ENCODE measurements around the gene RFTN1. TPM values are rescaled to one million over a fixed set of nuclear protein-coding genes. Genes with fewer than 3 reads are reported as not detected.
"Not testable (repeated sequence)": the region's sequence is repeated elsewhere in the genome, so short reads cannot be mapped to it uniquely, and the experiment has no call there.

RFTN1 gene
- total RNA-seq, 1 donor from 2014 or later, result 53.4 TPM

GRCh38 chr3:16496408-16497222, 16.9 kb downstream of the RFTN1 start:
- Mint-ChIP-seq H3K27me3 (ENCODE audit: low read depth) (no peaks in the 10 kb centered on the region), H3K9me3 (ENCODE audit: low read depth) (peaks cover 5% of the 10 kb centered on the region), H3K4me3 (ENCODE audit: unreplicated experiment) (no peak overlapping the region), H3K4me1 (ENCODE audit: low read depth) (peaks cover 30% of the 10 kb centered on the region), H3K27ac (ENCODE audit: unreplicated experiment) (no peak overlapping the region), H3K36me3 (ENCODE audit: low read depth) (peaks cover 16% of the 10 kb centered on the region)
- no peak for TF ChIP-seq CTCF (IDR thresholded peaks at IDR 0.05)
- no peak for DNase-seq (ENCODE audit: low spot score)

- Mint-ChIP-seq H3K27me3 (ENCODE audit: low read depth) (no peaks in the 10 kb centered on the region), H3K4me1 (ENCODE audit: low read depth) (peaks cover 30% of the 10 kb centered on the region), H3K9me3 (ENCODE audit: low read depth) (peaks cover 5% of the 10 kb centered on the region), H3K36me3 (ENCODE audit: low read depth) (peaks cover 21% of the 10 kb centered on the region), H3K27ac (ENCODE audit: unreplicated experiment) (no peak overlapping the region), H3K4me3 (ENCODE audit: unreplicated experiment) (no peak overlapping the region)
- no peak for DNase-seq (ENCODE audit: low spot score)
- TF ChIP-seq CTCF (IDR thresholded peaks at IDR 0.05), result no peak
These were observed 17.5 kb downstream of the RFTN1 start for GRCh38 chr3:16496008-16496407.

GRCh38 chr3:16494814-16495431, 18.6 kb downstream of the RFTN1 start:
- Mint-ChIP-seq H3K27me3 (ENCODE audit: low read depth) (no peaks in the 10 kb centered on the region), H3K27ac (ENCODE audit: unreplicated experiment) (no peak overlapping the region), H3K4me3 (ENCODE audit: unreplicated experiment) (no peak overlapping the region), H3K4me1 (ENCODE audit: low read depth) (peaks cover 32% of the 10 kb centered on the region), H3K36me3 (ENCODE audit: low read depth) (peaks cover 19% of the 10 kb centered on the region), H3K9me3 (ENCODE audit: low read depth) (peaks cover 5% of the 10 kb centered on the region)
- no peak for TF ChIP-seq CTCF (IDR thresholded peaks at IDR 0.05)
- no peak for DNase-seq (ENCODE audit: low spot score)

- H3K27ac Mint-ChIP-seq (ENCODE audit: unreplicated experiment), result no peak overlapping the region
- H3K27me3 Mint-ChIP-seq (ENCODE audit: low read depth), result no peaks in the 10 kb centered on the region
- peaks cover 21% of the 10 kb centered on the region for H3K36me3 Mint-ChIP-seq (ENCODE audit: low read depth)
- H3K9me3 Mint-ChIP-seq (ENCODE audit: low read depth), result peaks cover 5% of the 10 kb centered on the region
- H3K4me3 Mint-ChIP-seq (ENCODE audit: unreplicated experiment), result no peak overlapping the region
- H3K4me1 Mint-ChIP-seq (ENCODE audit: low read depth), result peaks cover 33% of the 10 kb centered on the region
- no peak for TF ChIP-seq CTCF (IDR thresholded peaks at IDR 0.05)
- DNase-seq (ENCODE audit: low spot score), result no peak
These were observed 19.4 kb downstream of the RFTN1 start for GRCh38 chr3:16494094-16494493.

- no peak for DNase-seq (ENCODE audit: low spot score)
- Mint-ChIP-seq H3K4me3 (ENCODE audit: unreplicated experiment) (no peak overlapping the region), H3K27me3 (ENCODE audit: low read depth) (no peaks in the 10 kb centered on the region), H3K27ac (ENCODE audit: unreplicated experiment) (no peak overlapping the region), H3K36me3 (ENCODE audit: low read depth) (peaks cover 25% of the 10 kb centered on the region), H3K9me3 (ENCODE audit: low read depth) (no peaks in the 10 kb centered on the region), H3K4me1 (ENCODE audit: low read depth) (peaks cover 32% of the 10 kb centered on the region)
- TF ChIP-seq CTCF (IDR thresholded peaks at IDR 0.05), result no peak
These were observed 23.4 kb downstream of the RFTN1 start for GRCh38 chr3:16490062-16490619.

- not testable (repeated sequence) for DNase-seq (ENCODE audit: low spot score); H3K27ac Mint-ChIP-seq (ENCODE audit: unreplicated experiment); H3K9me3 Mint-ChIP-seq (ENCODE audit: low read depth); H3K27me3 Mint-ChIP-seq (ENCODE audit: low read depth); H3K4me3 Mint-ChIP-seq (ENCODE audit: unreplicated experiment)
- Mint-ChIP-seq H3K36me3 (ENCODE audit: low read depth) (peaks cover 25% of the 10 kb centered on the region), H3K4me1 (ENCODE audit: low read depth) (peaks cover 32% of the 10 kb centered on the region)
These were observed 24.0 kb downstream of the RFTN1 start for GRCh38 chr3:16489326-16490061.
